Transverse colon (tissue), 4 donors: ENCODE data around the gene RTEL1.

Source experiments
- CTCF ChIP-seq, 5 experiments: fragments of 200-600 bp in 3 of 5; fragments of 450-650 bp in 2 of 5; sonication (generic) in 3 of 5; IDR thresholded peaks; 1 replicate in 2 of 5; 2 replicates in 3 of 5; pipeline ENCODE4 v1.5.1; 2016 to 2017; ENCODE audit warnings: antibody characterized with exemption in 5 of 5, inconsistent platforms in 3 of 5, mild to moderate bottlenecking in 2 of 5, moderate library complexity in 1 of 5
- EP300 ChIP-seq: sonication (generic); formaldehyde crosslinking; IDR thresholded peaks from one replicate; pipeline ENCODE4 v1.6.1; 2017; ENCODE audit warnings: antibody characterized with exemption, low read depth
- POLR2A ChIP-seq: fragments of 450-650 bp; IDR thresholded peaks from one replicate; pipeline ENCODE4 v1.6.1; 2016; ENCODE audit warnings: antibody characterized with exemption, mild to moderate bottlenecking, moderate library complexity
- POLR2AphosphoS5 ChIP-seq, 3 donors: sonication (generic); formaldehyde crosslinking; IDR thresholded peaks; one replicate each; pipeline ENCODE4 v1.6.1; 2016; ENCODE audit warnings: antibody characterized with exemption in 3 of 3

- TF ChIP-seq POLR2A (no peak), CTCF (IDR thresholded peaks at IDR 0.05) (no peak), POLR2AphosphoS5 (IDR thresholded peaks at IDR 0.05) (no peak), EP300 (no peak)
Observed at GRCh38 chr20:63622732-63623131, 35.4 kb upstream of the RTEL1 start.
